MCF 10A (cell line): ENCODE results near the gene ANKRD11. TPM values are rescaled to one million over a fixed set of nuclear protein-coding genes. Genes with fewer than 3 reads are reported as not detected.
"Not testable (repeated sequence)": the region's sequence is repeated elsewhere in the genome, so short reads cannot be mapped to it uniquely, and the experiment has no call there.

ENCODE experiments used
- BruUV-seq: library from RNA; stranded (reverse); fragments of 400-500 nt; replicated peaks from 2 replicates; lab custom pipeline; 2021; lab: Mats Ljungman, UMichigan
- CTCF ChIA-PET: fragments of 300-600 bp; sonication (Branson Sonifier 250); formaldehyde crosslinking; extraction: SDS; loops from one replicate; lab custom pipeline; 2021; ENCODE audit warnings: antibody characterized with exemption, inconsistent platforms; lab: Yijun Ruan, JAX
- POLR2A ChIA-PET: fragments of 300-600, 350-650 bp; sonication (Branson Sonifier 250); formaldehyde crosslinking; extraction: SDS; loops from one replicate; lab custom pipeline; 2020; ENCODE audit warnings: antibody characterized with exemption, inconsistent platforms; lab: Yijun Ruan, JAX
- DNase-seq: peaks from one replicate; pipeline ENCODE4 v3.0.0-alpha.2; 2018; ENCODE audit not compliant: unreplicated experiment
- H3K27ac Mint-ChIP-seq: one replicate; pipeline ENCODE4 v1.8.0; 2022; ENCODE audit warnings: mild to moderate bottlenecking, low read depth, mixed read lengths; ENCODE audit not compliant: unreplicated experiment
- H3K27me3 Mint-ChIP-seq: one replicate; pipeline ENCODE4 v1.8.0; 2022; ENCODE audit warnings: mixed read lengths; ENCODE audit not compliant: insufficient read depth, unreplicated experiment
- H3K36me3 Mint-ChIP-seq: one replicate; pipeline ENCODE4 v1.8.0; 2022; ENCODE audit warnings: mild to moderate bottlenecking, moderate library complexity, mixed read lengths; ENCODE audit not compliant: insufficient read depth, unreplicated experiment
- H3K4me1 Mint-ChIP-seq: one replicate; pipeline ENCODE4 v1.8.0; 2022; ENCODE audit warnings: mixed read lengths; ENCODE audit not compliant: insufficient read depth, unreplicated experiment
- H3K4me3 Mint-ChIP-seq: one replicate; pipeline ENCODE4 v1.8.0; 2022; ENCODE audit warnings: mild to moderate bottlenecking, moderate library complexity, mixed read lengths; ENCODE audit not compliant: unreplicated experiment
- H3K9me3 Mint-ChIP-seq: one replicate; pipeline ENCODE4 v1.8.0; 2022; ENCODE audit warnings: mixed read lengths; ENCODE audit not compliant: unreplicated experiment
- intact Hi-C: fragments of 100-400 bp; cut with micrococcal nuclease; formaldehyde crosslinking; loops from 2 replicates; pipeline ENCODE4 v1.14.1; 2022
- total RNA-seq: library from RNA; stranded (reverse); gene quantifications from 2 replicates; pipeline ENCODE4 v1.2.3, GENCODE V29; 2022
- TF ChIP-seq, protein P1 (sequence below): fragments of 200-600 bp; IDR thresholded peaks from one replicate; pipeline ENCODE4 v1.8.0; 2022; ENCODE audit warnings: antibody characterized with exemption, mild to moderate bottlenecking; ENCODE audit not compliant: unreplicated experiment

ANKRD11 gene
- total RNA-seq, 1 experiment from 2014 or later = 237 TPM

DNA sequence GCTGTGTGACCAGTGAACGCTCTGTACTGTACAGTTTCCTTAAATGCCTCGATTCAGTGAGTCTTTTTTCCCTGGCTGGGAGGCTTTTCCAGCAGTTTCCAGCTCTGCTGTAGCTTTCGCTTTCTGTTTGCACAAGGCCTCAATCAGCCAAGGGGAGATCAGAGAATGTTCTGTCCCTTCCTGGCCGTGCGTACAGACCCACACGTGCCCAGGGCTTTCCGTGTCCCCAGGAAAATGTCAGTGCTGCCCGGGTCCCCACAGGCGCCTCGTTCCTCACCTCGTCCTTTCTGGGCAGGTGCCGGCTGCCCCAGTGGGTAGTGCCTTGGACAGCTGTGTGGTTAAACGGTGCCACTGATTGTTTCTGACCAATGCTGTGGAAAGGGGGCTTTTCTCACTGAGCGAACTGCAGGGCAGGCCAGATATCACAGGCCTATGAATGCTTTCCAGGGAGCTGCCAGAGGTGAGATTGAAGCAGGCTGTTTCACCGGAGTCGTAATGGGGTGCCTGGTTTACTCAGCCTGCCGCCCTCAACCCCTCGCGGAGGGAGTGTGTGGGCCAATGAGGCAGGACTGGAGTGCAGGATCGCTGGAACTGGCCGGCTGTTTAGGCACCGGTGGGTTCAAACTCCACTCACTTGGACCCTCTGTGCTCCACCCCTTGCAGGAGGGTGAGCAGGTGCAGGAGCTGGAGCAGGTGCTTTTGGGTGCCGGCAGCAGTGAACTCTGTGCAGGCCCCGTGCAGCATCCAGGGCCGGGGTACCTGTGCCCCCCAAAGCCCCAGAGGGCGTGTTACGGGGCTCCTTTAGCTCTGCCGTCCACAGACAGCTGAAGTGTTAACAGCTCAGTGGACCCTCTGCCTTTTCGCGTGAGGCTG, 228.4 kb downstream of the ANKRD11 start:
- CTCF ChIA-PET = interaction anchor here (1.2 kb wide), 1 partner anchor 13 kb away, joined by 3 read pairs; no protein-coding TSS in a partner anchor
- Mint-ChIP-seq H3K36me3 (peaks cover 12% of the 10 kb centered on the region), H3K4me3 (no peak overlapping the region), H3K27ac (no peak overlapping the region), H3K27me3 (no peaks in the 10 kb centered on the region), H3K9me3 (no peaks in the 10 kb centered on the region), H3K4me1 (no peaks in the 10 kb centered on the region)
- intact Hi-C loops = no loop called here
- no TSS peak for BruUV-seq
- POLR2A ChIA-PET = no interaction called here
- TF ChIP-seq, protein P1, sequence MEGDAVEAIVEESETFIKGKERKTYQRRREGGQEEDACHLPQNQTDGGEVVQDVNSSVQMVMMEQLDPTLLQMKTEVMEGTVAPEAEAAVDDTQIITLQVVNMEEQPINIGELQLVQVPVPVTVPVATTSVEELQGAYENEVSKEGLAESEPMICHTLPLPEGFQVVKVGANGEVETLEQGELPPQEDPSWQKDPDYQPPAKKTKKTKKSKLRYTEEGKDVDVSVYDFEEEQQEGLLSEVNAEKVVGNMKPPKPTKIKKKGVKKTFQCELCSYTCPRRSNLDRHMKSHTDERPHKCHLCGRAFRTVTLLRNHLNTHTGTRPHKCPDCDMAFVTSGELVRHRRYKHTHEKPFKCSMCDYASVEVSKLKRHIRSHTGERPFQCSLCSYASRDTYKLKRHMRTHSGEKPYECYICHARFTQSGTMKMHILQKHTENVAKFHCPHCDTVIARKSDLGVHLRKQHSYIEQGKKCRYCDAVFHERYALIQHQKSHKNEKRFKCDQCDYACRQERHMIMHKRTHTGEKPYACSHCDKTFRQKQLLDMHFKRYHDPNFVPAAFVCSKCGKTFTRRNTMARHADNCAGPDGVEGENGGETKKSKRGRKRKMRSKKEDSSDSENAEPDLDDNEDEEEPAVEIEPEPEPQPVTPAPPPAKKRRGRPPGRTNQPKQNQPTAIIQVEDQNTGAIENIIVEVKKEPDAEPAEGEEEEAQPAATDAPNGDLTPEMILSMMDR = no peak
- DNase-seq = no peak

DNA sequence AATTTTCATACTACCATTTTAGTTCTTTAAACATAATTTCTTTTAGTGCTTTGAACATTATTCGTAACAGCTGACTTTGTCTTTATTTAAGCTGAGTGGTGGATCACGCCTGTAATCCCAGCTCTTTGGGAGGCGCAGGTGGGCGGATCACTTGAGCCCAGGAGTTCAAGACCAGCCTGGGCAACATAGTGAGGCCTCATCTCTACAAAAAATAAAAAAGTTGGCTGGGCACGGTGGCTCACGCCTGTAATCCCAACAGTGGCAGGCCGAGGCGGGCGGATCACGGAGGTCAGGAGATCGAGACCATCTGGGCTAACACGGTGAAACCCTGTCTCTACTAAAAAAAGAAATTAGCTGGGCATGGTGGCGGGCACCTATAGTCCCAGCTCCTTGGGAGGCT, 230.5 kb downstream of the ANKRD11 start:
- H3K27ac Mint-ChIP-seq, H3K9me3 Mint-ChIP-seq, H3K4me3 Mint-ChIP-seq, intact Hi-C loops, BruUV-seq, H3K36me3 Mint-ChIP-seq, DNase-seq, POLR2A ChIA-PET, H3K4me1 Mint-ChIP-seq, H3K27me3 Mint-ChIP-seq: not testable (repeated sequence)
- CTCF ChIA-PET = interaction anchor here (0.5 kb wide), 1 partner anchor 253 kb away, joined by 3 read pairs; no protein-coding TSS in a partner anchor

DNA sequence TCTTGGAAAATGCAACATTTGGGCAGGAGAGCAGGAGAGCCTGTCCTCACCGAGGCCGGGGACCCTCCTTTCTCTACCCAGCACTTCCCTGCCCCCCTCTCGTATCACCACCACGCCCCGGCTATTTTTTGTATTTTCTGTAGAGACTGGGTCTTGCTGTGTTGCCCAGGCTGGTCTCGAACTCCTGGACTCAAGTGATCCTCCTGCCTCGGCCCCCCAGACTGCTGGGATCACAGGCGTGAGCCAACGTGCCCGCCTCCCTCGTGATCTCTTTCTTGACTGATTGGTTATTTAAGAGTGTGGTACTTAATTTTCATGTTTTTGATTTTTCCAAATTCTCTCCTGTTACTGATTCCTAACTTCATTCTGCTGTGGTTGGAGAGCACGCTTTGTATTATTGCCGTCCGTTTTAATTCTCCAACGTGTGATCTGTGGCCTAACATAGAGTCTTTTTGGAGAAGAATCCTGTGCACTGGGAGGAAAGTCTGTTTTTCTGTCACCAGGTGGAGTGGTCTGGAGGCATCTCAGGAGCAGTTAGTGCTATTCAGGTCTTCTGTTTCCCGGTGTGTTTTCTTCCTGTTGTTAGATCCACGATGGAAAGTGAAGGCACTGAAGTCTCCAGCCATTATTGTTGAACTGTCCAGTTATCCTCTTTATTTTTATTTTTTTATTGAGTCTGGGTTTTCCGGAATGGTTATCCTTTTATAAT, 232.4 kb downstream of the ANKRD11 start:
- no peaks in the 10 kb centered on the region for H3K4me1 Mint-ChIP-seq
- H3K27ac Mint-ChIP-seq = no peak overlapping the region
- BruUV-seq = no TSS peak
- no peak for DNase-seq
- ChIA-PET CTCF (interaction anchor here (1.4 kb wide), 1 partner anchor 31 kb away, joined by 7 read pairs; no protein-coding TSS in a partner anchor), POLR2A (no interaction called here)
- intact Hi-C loops = no loop called here
- TF ChIP-seq, protein P1 = no peak
- no peaks in the 10 kb centered on the region for H3K27me3 Mint-ChIP-seq
- no peak overlapping the region for H3K4me3 Mint-ChIP-seq
- H3K9me3 Mint-ChIP-seq = no peaks in the 10 kb centered on the region
- H3K36me3 Mint-ChIP-seq = no peaks in the 10 kb centered on the region

DNA sequence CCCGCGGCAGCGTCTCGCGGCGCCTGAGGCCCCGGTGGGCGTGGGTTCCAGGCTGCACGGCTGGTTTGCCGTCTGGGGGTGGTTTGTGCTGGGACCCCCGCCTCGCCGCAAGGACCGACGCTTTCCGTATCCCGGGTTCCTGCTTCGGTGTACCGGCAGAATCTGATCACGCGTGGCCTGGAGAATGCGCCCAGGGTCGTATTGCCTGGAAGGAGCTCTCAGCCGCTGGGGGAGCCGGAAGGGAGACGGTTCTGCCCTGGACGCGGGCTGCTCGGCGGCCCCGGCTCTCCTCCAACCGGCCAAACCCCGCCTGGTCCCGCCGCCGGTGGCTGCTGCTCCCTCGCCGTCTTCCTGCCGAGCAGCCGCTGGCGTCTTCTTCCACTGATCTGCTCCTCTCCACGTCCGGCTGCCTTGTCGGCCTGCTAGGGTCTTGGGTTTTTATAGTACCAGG, 233.1 kb downstream of the ANKRD11 start:
- no TSS peak for BruUV-seq
- H3K27me3 Mint-ChIP-seq = no peaks in the 10 kb centered on the region
- no peaks in the 10 kb centered on the region for H3K4me1 Mint-ChIP-seq
- CTCF ChIA-PET = no interaction called here
- POLR2A ChIA-PET = no interaction called here
- intact Hi-C loops = no loop called here
- H3K9me3 Mint-ChIP-seq = no peaks in the 10 kb centered on the region
- H3K4me3 Mint-ChIP-seq = no peak overlapping the region
- no peak overlapping the region for H3K27ac Mint-ChIP-seq
- TF ChIP-seq, protein P1 = no peak
- DNase-seq = no peak
- H3K36me3 Mint-ChIP-seq = no peaks in the 10 kb centered on the region
